C4-2B (cell line): ENCODE measurements around the gene C10orf71.

ENCODE experiments used
- H3K27ac ChIP-seq: fragments of 450-650 bp; 2 replicates; pipeline ENCODE4 v1.5.1; 2017
- ZFX ChIP-seq: fragments of 450-650 bp; IDR thresholded peaks from 2 replicates; pipeline ENCODE4 v1.6.1; 2017
- TF ChIP-seq, protein P1 (sequence below): fragments of 450-650 bp; conservative IDR thresholded peaks from 2 replicates; pipeline ENCODE4 v1.5.1; 2017; ENCODE audit warnings: mild to moderate bottlenecking

Gene C10orf71

DNA sequence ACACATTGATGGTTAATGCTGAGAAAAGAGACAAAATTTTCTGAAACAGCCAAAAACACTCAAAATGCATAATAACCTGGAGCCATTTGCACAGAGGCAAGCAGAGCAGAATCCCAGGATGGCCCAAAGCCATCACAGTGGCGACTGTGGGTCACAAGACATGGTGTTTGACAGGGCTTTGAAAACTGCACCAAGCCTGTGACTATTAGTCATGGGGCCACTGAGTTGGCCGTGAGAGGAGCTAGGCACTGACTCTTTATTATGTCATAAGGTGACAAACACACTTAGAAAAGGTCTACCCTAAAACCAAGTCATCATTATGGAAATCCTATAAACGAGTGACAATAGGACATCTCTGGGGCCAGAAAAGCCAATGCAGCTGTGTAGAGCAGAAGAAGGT is 73.0 kb downstream of the C10orf71 start:
- H3K27ac ChIP-seq: no peak overlapping the region
- TF ChIP-seq, protein P1, sequence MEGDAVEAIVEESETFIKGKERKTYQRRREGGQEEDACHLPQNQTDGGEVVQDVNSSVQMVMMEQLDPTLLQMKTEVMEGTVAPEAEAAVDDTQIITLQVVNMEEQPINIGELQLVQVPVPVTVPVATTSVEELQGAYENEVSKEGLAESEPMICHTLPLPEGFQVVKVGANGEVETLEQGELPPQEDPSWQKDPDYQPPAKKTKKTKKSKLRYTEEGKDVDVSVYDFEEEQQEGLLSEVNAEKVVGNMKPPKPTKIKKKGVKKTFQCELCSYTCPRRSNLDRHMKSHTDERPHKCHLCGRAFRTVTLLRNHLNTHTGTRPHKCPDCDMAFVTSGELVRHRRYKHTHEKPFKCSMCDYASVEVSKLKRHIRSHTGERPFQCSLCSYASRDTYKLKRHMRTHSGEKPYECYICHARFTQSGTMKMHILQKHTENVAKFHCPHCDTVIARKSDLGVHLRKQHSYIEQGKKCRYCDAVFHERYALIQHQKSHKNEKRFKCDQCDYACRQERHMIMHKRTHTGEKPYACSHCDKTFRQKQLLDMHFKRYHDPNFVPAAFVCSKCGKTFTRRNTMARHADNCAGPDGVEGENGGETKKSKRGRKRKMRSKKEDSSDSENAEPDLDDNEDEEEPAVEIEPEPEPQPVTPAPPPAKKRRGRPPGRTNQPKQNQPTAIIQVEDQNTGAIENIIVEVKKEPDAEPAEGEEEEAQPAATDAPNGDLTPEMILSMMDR: no peak
- TF ChIP-seq ZFX: no peak

DNA sequence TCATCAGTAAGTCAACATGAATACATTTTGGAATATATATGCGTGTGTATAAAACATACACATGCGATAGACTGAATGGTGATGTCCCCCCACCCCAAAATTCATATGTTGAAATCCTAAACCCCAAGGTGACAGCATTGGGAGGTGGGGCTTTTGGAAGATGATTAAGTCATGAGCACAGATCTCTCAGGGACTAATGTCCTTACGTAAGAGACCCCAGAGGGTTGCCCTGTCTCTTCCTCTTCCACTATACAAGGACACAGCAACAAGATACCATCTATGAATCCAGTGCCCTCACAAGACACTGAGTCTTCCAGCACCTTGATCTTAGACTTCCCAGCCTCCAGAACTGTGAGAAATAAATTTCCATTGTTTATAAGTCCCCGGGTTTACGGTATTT is 74.4 kb downstream of the C10orf71 start:
- no peak for TF ChIP-seq ZFX
- TF ChIP-seq, protein P1: no peak

DNA sequence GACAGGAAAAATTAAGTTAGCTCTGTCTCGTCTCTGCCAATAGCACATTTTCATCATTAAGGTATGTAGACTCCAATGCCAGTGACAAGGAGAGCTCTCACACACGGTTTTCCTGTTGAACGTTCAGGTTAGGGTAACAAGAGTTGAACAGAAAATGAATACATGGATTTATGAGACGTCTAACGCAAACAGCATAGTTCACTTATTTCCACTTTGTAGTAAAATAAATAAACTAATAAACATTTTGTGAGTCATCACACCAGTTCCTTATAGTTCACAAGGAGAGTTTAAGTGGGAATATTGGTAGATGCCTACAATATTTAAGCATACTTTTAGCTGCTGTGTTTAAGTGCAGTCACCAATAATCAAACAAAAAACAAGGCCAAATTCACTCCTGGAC is 75.8 kb downstream of the C10orf71 start:
- H3K27ac ChIP-seq: no peak overlapping the region
- TF ChIP-seq, protein P1: no peak
- no peak for TF ChIP-seq ZFX

More for the DNA sequence above, 74.4 kb downstream of the C10orf71 start:
- H3K27ac ChIP-seq: no peak overlapping the region

DNA sequence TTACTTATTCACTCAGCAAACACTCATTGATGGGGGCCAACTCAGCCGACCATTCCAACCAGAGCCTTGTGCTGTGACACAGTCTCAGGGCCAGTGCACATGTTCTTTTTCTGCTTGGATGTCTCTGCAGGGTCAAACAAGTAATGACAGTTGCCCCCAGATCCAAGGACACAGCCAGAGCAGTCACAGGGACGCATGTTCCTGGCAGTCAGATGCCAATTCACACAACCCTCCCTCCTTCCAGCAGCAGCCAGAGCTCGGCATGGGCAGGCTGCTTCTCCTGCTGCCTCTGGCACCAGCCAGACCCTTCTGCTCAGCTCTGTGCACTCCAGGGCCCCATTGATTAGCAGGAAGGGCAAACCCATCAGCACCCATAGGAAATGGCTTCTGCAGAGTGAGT is 76.6 kb downstream of the C10orf71 start:
- TF ChIP-seq, protein P1: no peak
- TF ChIP-seq ZFX: no peak
- peak overlapping the region; percentile 9; the same call in 1 of the 2 replicates for H3K27ac ChIP-seq
